ENCODE data around the gene ABCA7. TPM values are rescaled to one million over a fixed set of nuclear protein-coding genes. Genes with fewer than 3 reads are reported as not detected.

The ABCA7 gene
- total and polyA plus RNA-seq, 4 experiments from 2014 or later = 10.7 to 319 (median 162) TPM

- Histone ChIP-seq H3K36me3 (ENCODE audit: insufficient read depth, low read length) (peaks cover 8% of the 10 kb centered on the region), H3K4me3 (ENCODE audit: low read length in 2 of 2) (no peak overlapping the region), H3K4me1 (ENCODE audit: insufficient read depth, low read length) (peaks cover 17% of the 10 kb centered on the region), H3K9me3 (ENCODE audit: control insufficient read depth in 1 of 2, low read length in 2 of 2) (no peaks in the 10 kb centered on the region), H3K27me3 (ENCODE audit: insufficient read depth, low read length) (peaks cover 6% of the 10 kb centered on the region), H3K27ac (ENCODE audit: low read depth, low read length) (no peak overlapping the region)
- DNase-seq = no peak
- Mint-ChIP-seq H3K4me3 (no peak overlapping the region), H3K36me3 (peaks cover 0 to 18% of the 10 kb centered on the region in 2 donors), H3K27me3 (peaks cover 7 to 11% of the 10 kb centered on the region in 2 donors), H3K27ac (peak overlapping the region in 2 of 7 donors; percentile 78 to 91), H3K9me3 (no peaks in the 10 kb centered on the region), H3K4me1 (peaks cover 2 to 18% (median 10%) of the 10 kb centered on the region in 4 donors)
- intact Hi-C loops (cut with micrococcal nuclease) = no loop called here
- ChIA-PET CTCF (ENCODE audit: partially characterized antibody) (interaction anchor here (0.5 kb wide), 1 partner anchor 137 kb away, joined by 3 read pairs; no protein-coding TSS in a partner anchor), POLR2A (ENCODE audit: partially characterized antibody) (no interaction called here)
Measured at GRCh38 chr19:993361-993830, 46.5 kb upstream of the ABCA7 start.

- intact Hi-C loops (cut with micrococcal nuclease) = no loop called here
- Histone ChIP-seq H3K27ac (ENCODE audit: low read depth, low read length) (no peak overlapping the region), H3K4me3 (ENCODE audit: low read length in 2 of 2) (no peak overlapping the region), H3K9me3 (ENCODE audit: control insufficient read depth in 1 of 2, low read length in 2 of 2) (no peaks in the 10 kb centered on the region), H3K27me3 (ENCODE audit: insufficient read depth, low read length) (peaks cover 11% of the 10 kb centered on the region), H3K36me3 (ENCODE audit: insufficient read depth, low read length) (peaks cover 8% of the 10 kb centered on the region), H3K4me1 (ENCODE audit: insufficient read depth, low read length) (peaks cover 17% of the 10 kb centered on the region)
- H3K4me3 Mint-ChIP-seq = no peak overlapping the region
- ChIA-PET POLR2A (ENCODE audit: partially characterized antibody) (no interaction called here), CTCF (ENCODE audit: partially characterized antibody) (interaction anchor here (0.8 kb wide), 1 partner anchor 10 kb away, joined by 3 read pairs; the partner anchor contains the start of gene WDR18)
- peaks cover 2 to 20% (median 12%) of the 10 kb centered on the region in 4 donors for H3K4me1 Mint-ChIP-seq
- H3K36me3 Mint-ChIP-seq = peaks cover 0 to 18% of the 10 kb centered on the region in 2 donors
- no peaks in the 10 kb centered on the region for H3K9me3 Mint-ChIP-seq
- peaks cover 10 to 14% of the 10 kb centered on the region in 2 donors for H3K27me3 Mint-ChIP-seq
- peak overlapping the region in 1 of 7 donors; percentile 78 for H3K27ac Mint-ChIP-seq
- DNase-seq = no peak
Measured at GRCh38 chr19:993831-994393, 46.0 kb upstream of the ABCA7 start.

- Histone ChIP-seq H3K4me1 (ENCODE audit: insufficient read depth, low read length) (peaks cover 17% of the 10 kb centered on the region), H3K4me3 (ENCODE audit: low read length in 2 of 2) (no peak overlapping the region), H3K27me3 (ENCODE audit: insufficient read depth, low read length) (peaks cover 17% of the 10 kb centered on the region), H3K9me3 (ENCODE audit: control insufficient read depth in 1 of 2, low read length in 2 of 2) (no peaks in the 10 kb centered on the region), H3K36me3 (ENCODE audit: insufficient read depth, low read length) (peaks cover 8% of the 10 kb centered on the region), H3K27ac (ENCODE audit: low read depth, low read length) (no peak overlapping the region)
- Mint-ChIP-seq H3K27me3 (peaks cover 15 to 20% of the 10 kb centered on the region in 2 donors), H3K9me3 (peaks cover 0 to 2% (median 0%) of the 10 kb centered on the region in 8 donors), H3K27ac (no peak overlapping the region), H3K4me3 (no peak overlapping the region), H3K36me3 (peaks cover 0 to 15% of the 10 kb centered on the region in 2 donors), H3K4me1 (peaks cover 2 to 26% (median 14%) of the 10 kb centered on the region in 4 donors)
- DNase-seq = no peak
- intact Hi-C loops (cut with micrococcal nuclease) = no loop called here
- POLR2A ChIA-PET (ENCODE audit: partially characterized antibody) = interaction anchor here (2.8 to 3.3 kb wide), 2 partner anchors 10 to 45 kb away, joined by 12 to 34 read pairs; partner anchors contain the start of genes ABCA7 and WDR18
- CTCF ChIA-PET (ENCODE audit: partially characterized antibody) = interaction anchor here (0.8 kb wide), 1 partner anchor 11 kb away, joined by 3 read pairs; the partner anchor contains the start of gene WDR18
Measured at GRCh38 chr19:994516-994915, 45.4 kb upstream of the ABCA7 start.

GRCh38 chr19:995051-995827, 44.7 kb upstream of the ABCA7 start:
- H3K4me1 ChIP-seq (ENCODE audit: insufficient read depth, low read length) = peaks cover 17% of the 10 kb centered on the region
- ChIA-PET CTCF (ENCODE audit: partially characterized antibody) (no interaction called here), POLR2A (ENCODE audit: partially characterized antibody) (interaction anchor here (1.0 to 3.3 kb wide), 8 partner anchors 11 to 131 kb away, joined by 3 to 34 read pairs (median 5); partner anchors contain the start of genes ABCA7, CNN2 and WDR18)
- H3K4me3 Mint-ChIP-seq = no peak overlapping the region
- H3K36me3 Mint-ChIP-seq = peaks cover 0 to 15% of the 10 kb centered on the region in 2 donors
- peaks cover 0 to 2% (median 0%) of the 10 kb centered on the region in 8 donors for H3K9me3 Mint-ChIP-seq
- intact Hi-C loops (cut with micrococcal nuclease) = no loop called here
- no peaks in the 10 kb centered on the region for H3K9me3 ChIP-seq (ENCODE audit: control insufficient read depth in 1 of 2, low read length in 2 of 2)
- H3K27ac Mint-ChIP-seq = peak overlapping the region in 2 of 7 donors; percentile 29 to 59
- H3K27me3 ChIP-seq (ENCODE audit: insufficient read depth, low read length) = peaks cover 18% of the 10 kb centered on the region
- H3K4me3 ChIP-seq (ENCODE audit: low read length in 2 of 2) = no peak overlapping the region
- DNase-seq = no peak
- peaks cover 16 to 20% of the 10 kb centered on the region in 2 donors for H3K27me3 Mint-ChIP-seq
- H3K27ac ChIP-seq (ENCODE audit: low read depth, low read length) = no peak overlapping the region
- peaks cover 8% of the 10 kb centered on the region for H3K36me3 ChIP-seq (ENCODE audit: insufficient read depth, low read length)
- peaks cover 2 to 26% (median 14%) of the 10 kb centered on the region in 4 donors for H3K4me1 Mint-ChIP-seq

- intact Hi-C loops (cut with micrococcal nuclease) = loop anchor here (1.0 kb wide), 1 partner anchor 12 kb away; the partner anchor contains the start of gene WDR18
- peak overlapping the region; percentile 55 to 88 (median 74) for H3K4me3 Mint-ChIP-seq
- H3K27ac ChIP-seq (ENCODE audit: low read depth, low read length) = peak overlapping the region; percentile 37
- ChIA-PET POLR2A (ENCODE audit: partially characterized antibody) (interaction anchor here (0.6 to 3.3 kb wide), 13 partner anchors 8 to 132 kb away, joined by 3 to 34 read pairs (median 5); partner anchors contain the start of genes ABCA7, CNN2 and WDR18), CTCF (ENCODE audit: partially characterized antibody) (no interaction called here)
- H3K36me3 Mint-ChIP-seq = peaks cover 0 to 13% of the 10 kb centered on the region in 2 donors
- H3K4me1 Mint-ChIP-seq = peaks cover 4 to 26% (median 14%) of the 10 kb centered on the region in 4 donors
- H3K4me3 ChIP-seq (ENCODE audit: low read length in 2 of 2) = peak overlapping the region in 1 of 2 donors; percentile 38
- H3K9me3 Mint-ChIP-seq = peaks cover 0 to 2% (median 0%) of the 10 kb centered on the region in 8 donors
- H3K4me1 ChIP-seq (ENCODE audit: insufficient read depth, low read length) = peaks cover 21% of the 10 kb centered on the region
- H3K36me3 ChIP-seq (ENCODE audit: insufficient read depth, low read length) = peaks cover 4% of the 10 kb centered on the region
- H3K27ac Mint-ChIP-seq = peak overlapping the region; percentile 81 to 99 (median 88)
- peaks cover 16 to 22% of the 10 kb centered on the region in 2 donors for H3K27me3 Mint-ChIP-seq
- DNase-seq = peak; percentile 78 to 96 (median 84)
- peaks cover 23% of the 10 kb centered on the region for H3K27me3 ChIP-seq (ENCODE audit: insufficient read depth, low read length)
- no peaks in the 10 kb centered on the region for H3K9me3 ChIP-seq (ENCODE audit: control insufficient read depth in 1 of 2, low read length in 2 of 2)
Measured at GRCh38 chr19:996051-996838, 43.7 kb upstream of the ABCA7 start.

- Mint-ChIP-seq H3K4me1 (peaks cover 4 to 26% (median 14%) of the 10 kb centered on the region in 4 donors), H3K4me3 (peak overlapping the region in 2 of 8 donors; percentile 25 to 44), H3K27me3 (peaks cover 19 to 22% of the 10 kb centered on the region in 2 donors), H3K9me3 (peaks cover 0 to 2% (median 0%) of the 10 kb centered on the region in 8 donors), H3K36me3 (peaks cover 0 to 9% of the 10 kb centered on the region in 2 donors), H3K27ac (peak overlapping the region in 2 of 7 donors; percentile 23 to 75)
- Histone ChIP-seq H3K9me3 (ENCODE audit: control insufficient read depth in 1 of 2, low read length in 2 of 2) (no peaks in the 10 kb centered on the region), H3K4me3 (ENCODE audit: low read length in 2 of 2) (no peak overlapping the region), H3K27ac (ENCODE audit: low read depth, low read length) (no peak overlapping the region), H3K4me1 (ENCODE audit: insufficient read depth, low read length) (peaks cover 26% of the 10 kb centered on the region), H3K36me3 (ENCODE audit: insufficient read depth, low read length) (peaks cover 4% of the 10 kb centered on the region), H3K27me3 (ENCODE audit: insufficient read depth, low read length) (peaks cover 26% of the 10 kb centered on the region)
- intact Hi-C loops (cut with micrococcal nuclease) = no loop called here
- ChIA-PET CTCF (ENCODE audit: partially characterized antibody) (no interaction called here), POLR2A (ENCODE audit: partially characterized antibody) (interaction anchor here (0.9 to 2.9 kb wide), 5 partner anchors 30 to 135 kb away, joined by 3 to 14 read pairs (median 3); partner anchors contain the start of gene CNN2)
- no peak for DNase-seq
Measured at GRCh38 chr19:998064-998463, 41.8 kb upstream of the ABCA7 start.

Measured in CD4-positive, alpha-beta memory T cell (primary cell).